ENCODE measurements around the gene KLHL36. TPM values are rescaled to one million over a fixed set of nuclear protein-coding genes. Genes with fewer than 3 reads are reported as not detected.

The KLHL36 gene
- total RNA-seq, 1 experiment from 2014 or later: 36.7 TPM

GRCh38 chr16:84613408-84614072 is 34.8 kb upstream of the KLHL36 start:
- no CpG with 5 or more reads among the region's 7 CpGs for WGBS (ENCODE audit: extremely low coverage, insufficient read length, low lambda C conversion rate)
- no peak overlapping the region for H3K27ac ChIP-seq (ENCODE audit: insufficient read length, low read depth, low read length)
- H3K4me1 Mint-ChIP-seq: peaks cover 21 to 29% of the 10 kb centered on the region in 2 experiments

More at GRCh38 chr16:84613408-84614072, 34.8 kb upstream of the KLHL36 start:
- H2BK15ac ChIP-seq (ENCODE audit: low read depth, low read length): no peak overlapping the region
- Mint-ChIP-seq H3K36me3 (ENCODE audit: insufficient read depth in 1 of 3, low read depth in 3 of 3) (peaks cover 4 to 16% (median 13%) of the 10 kb centered on the region in 3 experiments), H3K27me3 (ENCODE audit: low read depth) (peaks cover 12% of the 10 kb centered on the region), H3K27ac (peak overlapping the region in 1 of 3 experiments; percentile 11; a peak in 2 of 7 replicates), H3K4me3 (no peak overlapping the region; a peak in 2 of 5 replicates), H3K9me3 (no peaks in the 10 kb centered on the region)
- no peaks in the 10 kb centered on the region for H3K4me1 ChIP-seq (ENCODE audit: insufficient read depth, low read length)
- no peaks in the 10 kb centered on the region for H3K9me3 ChIP-seq (ENCODE audit: control insufficient read depth, low read depth, low read length)
- no peak overlapping the region for H3K14ac ChIP-seq (ENCODE audit: insufficient read depth, low read length)
- no peak overlapping the region for H2BK20ac ChIP-seq (ENCODE audit: low read depth, low read length, poor library complexity, severe bottlenecking)
- H3K56ac ChIP-seq (ENCODE audit: insufficient read length, low read depth, low read length): no peak overlapping the region
- DNase-seq: no peak
- H3K18ac ChIP-seq (ENCODE audit: insufficient read length, low read depth, low read length): no peak overlapping the region
- H3K9ac ChIP-seq (ENCODE audit: extremely low read depth, insufficient read length, low read length): no peak overlapping the region
- no peak overlapping the region for H2BK12ac ChIP-seq (ENCODE audit: insufficient read length, low read depth, low read length)
- H2AFZ ChIP-seq (ENCODE audit: low read length): no peak overlapping the region
- no peak overlapping the region for H4K5ac ChIP-seq (ENCODE audit: insufficient read length, low read depth, low read length)
- peaks cover 3% of the 10 kb centered on the region; the same call in 1 of the 2 replicates for H3K27me3 ChIP-seq (ENCODE audit: insufficient read depth, low read length)
- TF ChIP-seq, protein P1, sequence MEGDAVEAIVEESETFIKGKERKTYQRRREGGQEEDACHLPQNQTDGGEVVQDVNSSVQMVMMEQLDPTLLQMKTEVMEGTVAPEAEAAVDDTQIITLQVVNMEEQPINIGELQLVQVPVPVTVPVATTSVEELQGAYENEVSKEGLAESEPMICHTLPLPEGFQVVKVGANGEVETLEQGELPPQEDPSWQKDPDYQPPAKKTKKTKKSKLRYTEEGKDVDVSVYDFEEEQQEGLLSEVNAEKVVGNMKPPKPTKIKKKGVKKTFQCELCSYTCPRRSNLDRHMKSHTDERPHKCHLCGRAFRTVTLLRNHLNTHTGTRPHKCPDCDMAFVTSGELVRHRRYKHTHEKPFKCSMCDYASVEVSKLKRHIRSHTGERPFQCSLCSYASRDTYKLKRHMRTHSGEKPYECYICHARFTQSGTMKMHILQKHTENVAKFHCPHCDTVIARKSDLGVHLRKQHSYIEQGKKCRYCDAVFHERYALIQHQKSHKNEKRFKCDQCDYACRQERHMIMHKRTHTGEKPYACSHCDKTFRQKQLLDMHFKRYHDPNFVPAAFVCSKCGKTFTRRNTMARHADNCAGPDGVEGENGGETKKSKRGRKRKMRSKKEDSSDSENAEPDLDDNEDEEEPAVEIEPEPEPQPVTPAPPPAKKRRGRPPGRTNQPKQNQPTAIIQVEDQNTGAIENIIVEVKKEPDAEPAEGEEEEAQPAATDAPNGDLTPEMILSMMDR (conservative IDR thresholded peaks at IDR 0.05): no peak
- peaks cover 6% of the 10 kb centered on the region for H3K23me2 ChIP-seq (ENCODE audit: insufficient read length, low read depth, low read length, poor library complexity, severe bottlenecking)
- no peak overlapping the region for H2BK120ac ChIP-seq (ENCODE audit: low read depth, low read length, poor library complexity, severe bottlenecking)
- no peak overlapping the region for H2BK5ac ChIP-seq (ENCODE audit: insufficient read length, low read length)
- no peak overlapping the region for H3T11ph ChIP-seq (ENCODE audit: low read length)
- no peak overlapping the region for H3K4ac ChIP-seq (ENCODE audit: low read depth, low read length)
- peaks cover 7% of the 10 kb centered on the region for H3K79me1 ChIP-seq (ENCODE audit: insufficient read depth, low read depth, low read length, poor library complexity, severe bottlenecking)
- H4K8ac ChIP-seq (replicated peaks; ENCODE audit: insufficient read length, low read depth, low read length): no peak overlapping the region
- H3K23ac ChIP-seq (ENCODE audit: insufficient read length, low read depth, low read length): no peak overlapping the region
- no peak overlapping the region for H4K91ac ChIP-seq (ENCODE audit: insufficient read length, low read depth, low read length)
- H4K20me1 ChIP-seq (ENCODE audit: control insufficient read depth, insufficient read depth, insufficient read length): no peaks in the 10 kb centered on the region
- no peak overlapping the region for H3K4me2 ChIP-seq (ENCODE audit: insufficient read depth, insufficient read length, low read length)
- H3K79me2 ChIP-seq (ENCODE audit: insufficient read depth, low read length): peaks cover 11% of the 10 kb centered on the region; the same call in 1 of the 2 replicates
- no peak overlapping the region for H2AK5ac ChIP-seq (ENCODE audit: insufficient read length, low read length)
